HUES64 (cell line): ENCODE results near the gene R3HDM2.

Experiments used
- H3K27ac ChIP-seq: 2 replicates; pipeline ENCODE4 v1.7.0; 2013; ENCODE audit warnings: low read depth, low read length, inconsistent platforms
- H3K27me3 ChIP-seq: 2 replicates; pipeline ENCODE4 v1.6.1; 2013; ENCODE audit warnings: mild to moderate bottlenecking, low read length; ENCODE audit not compliant: insufficient read depth
- H3K36me3 ChIP-seq: 2 replicates; pipeline ENCODE4 v1.6.1; 2013; ENCODE audit warnings: mild to moderate bottlenecking, low read length; ENCODE audit not compliant: insufficient read depth
- H3K4me1 ChIP-seq: 2 replicates; pipeline ENCODE4 v1.6.1; 2013; ENCODE audit warnings: mild to moderate bottlenecking, low read length, moderate library complexity; ENCODE audit not compliant: insufficient read depth
- H3K4me3 ChIP-seq: 2 replicates; pipeline ENCODE4 v1.5.1; 2013; ENCODE audit warnings: mild to moderate bottlenecking, low read length, moderate library complexity
- H3K9ac ChIP-seq: 2 replicates; pipeline ENCODE4 v1.6.1; 2013; ENCODE audit warnings: mild to moderate bottlenecking, low read depth, low read length
- H3K9me3 ChIP-seq: 2 replicates; pipeline ENCODE4 v1.6.1; 2013; ENCODE audit warnings: low read depth, low read length; ENCODE audit not compliant: insufficient read depth
- WGBS: fragments of 150-250, 120-280 bp; methylation state at CpG from one replicate; pipeline ENCODE4 v1.1.7; 2013; ENCODE audit warnings: missing lambda C conversion rate; 5-methylcytosine and 5-hydroxymethylcytosine counted together

R3HDM2 gene

DNA sequence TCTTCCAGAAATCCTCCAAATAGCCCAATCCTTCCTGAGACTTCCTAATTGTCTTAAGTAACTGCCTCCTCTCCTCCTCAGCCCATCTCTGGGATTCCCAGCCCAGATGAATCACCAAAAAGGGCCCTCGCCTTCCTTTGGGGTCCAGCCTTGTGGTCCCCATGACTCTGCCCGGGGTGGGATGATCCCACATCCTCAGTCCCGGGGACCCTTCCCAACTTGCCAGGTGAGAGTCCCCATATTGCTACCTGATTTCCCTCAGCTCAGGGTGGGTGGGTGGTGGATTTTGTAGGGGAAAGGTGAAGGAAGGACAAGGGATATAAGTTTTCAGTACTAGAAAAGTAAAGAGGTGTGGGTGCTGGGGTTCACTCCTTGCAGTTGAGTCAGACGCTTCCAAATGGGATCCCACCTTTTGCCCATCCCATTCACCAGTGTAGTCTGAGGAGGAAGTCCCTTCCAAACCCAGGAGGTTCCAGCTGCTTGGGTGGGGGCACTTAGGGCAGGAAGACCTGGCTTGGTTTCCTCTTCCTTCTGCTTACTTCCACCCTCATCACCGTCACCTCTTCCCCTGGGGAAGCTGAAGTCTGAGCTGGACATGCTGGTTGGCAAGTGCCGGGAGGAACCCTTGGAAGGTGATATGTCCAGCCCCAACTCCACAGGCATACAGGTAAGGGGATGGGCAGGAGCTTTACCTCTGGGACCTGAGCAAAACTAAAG is 34.3 kb upstream of the R3HDM2 start:
- H3K36me3 ChIP-seq, result no peaks in the 10 kb centered on the region; the same call in 1 of the 2 replicates
- H3K4me3 ChIP-seq, result no peak overlapping the region
- H3K27me3 ChIP-seq, result no peaks in the 10 kb centered on the region
- no peak overlapping the region for H3K9ac ChIP-seq
- H3K9me3 ChIP-seq, result no peaks in the 10 kb centered on the region
- no peak overlapping the region for H3K27ac ChIP-seq
- no peaks in the 10 kb centered on the region for H3K4me1 ChIP-seq
- 89% methylated on average over 6 of the region's 6 CpGs for WGBS

DNA sequence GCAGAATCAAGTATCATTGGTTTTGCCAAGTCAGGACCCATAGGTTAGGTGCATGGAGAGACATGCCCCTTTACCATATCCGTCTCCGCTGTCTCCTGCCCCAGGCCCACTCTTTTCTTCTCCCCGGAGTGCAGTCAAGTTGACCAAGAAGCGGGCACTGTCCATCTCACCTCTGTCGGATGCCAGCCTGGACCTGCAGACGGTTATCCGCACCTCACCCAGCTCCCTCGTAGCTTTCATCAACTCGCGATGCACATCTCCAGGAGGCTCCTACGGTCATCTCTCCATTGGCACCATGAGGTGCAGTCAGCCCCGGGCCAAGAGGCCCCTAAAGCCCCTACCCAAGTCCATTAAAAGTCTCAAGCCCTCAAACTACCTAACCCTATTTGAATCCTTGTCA is 33.7 kb upstream of the R3HDM2 start:
- Histone ChIP-seq H3K4me1 (no peaks in the 10 kb centered on the region), H3K4me3 (no peak overlapping the region), H3K27ac (no peak overlapping the region), H3K9ac (no peak overlapping the region), H3K36me3 (no peaks in the 10 kb centered on the region; the same call in 1 of the 2 replicates), H3K27me3 (no peaks in the 10 kb centered on the region), H3K9me3 (no peaks in the 10 kb centered on the region)
- WGBS, result 94% methylated on average over 12 of the region's 12 CpGs

DNA sequence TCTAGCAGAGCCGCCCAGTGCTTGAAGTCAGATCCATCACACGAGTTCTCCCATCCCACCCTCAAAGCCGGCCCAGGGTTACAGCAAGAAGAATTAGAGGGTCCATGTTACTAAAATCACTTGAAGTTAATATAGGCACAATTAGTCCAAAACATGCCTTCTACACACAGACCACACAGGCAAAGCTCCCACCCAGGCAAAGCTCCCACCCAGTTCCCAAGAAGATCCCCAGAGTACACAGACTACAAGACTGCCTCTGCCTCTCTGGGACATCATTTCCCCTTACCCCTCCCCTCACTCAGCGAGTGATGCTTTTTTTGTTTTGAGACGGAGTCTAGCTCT is 32.0 kb upstream of the R3HDM2 start:
- Histone ChIP-seq H3K9me3 (no peaks in the 10 kb centered on the region), H3K27ac (no peak overlapping the region), H3K4me3 (no peak overlapping the region; the same call in 1 of the 2 replicates), H3K4me1 (peaks cover 4% of the 10 kb centered on the region; the same call in 1 of the 2 replicates), H3K9ac (no peak overlapping the region), H3K27me3 (no peaks in the 10 kb centered on the region), H3K36me3 (no peaks in the 10 kb centered on the region; the same call in 1 of the 2 replicates)
- WGBS, result 41% methylated on average over 3 of the region's 5 CpGs

GRCh38 chr12:57462251-57462911 is 31.5 kb upstream of the R3HDM2 start:
- Histone ChIP-seq H3K9me3 (no peaks in the 10 kb centered on the region), H3K9ac (peak overlapping the region; percentile 79), H3K4me1 (peaks cover 4% of the 10 kb centered on the region; the same call in 1 of the 2 replicates), H3K36me3 (no peaks in the 10 kb centered on the region; the same call in 1 of the 2 replicates), H3K27ac (peak overlapping the region; percentile 90), H3K4me3 (peak overlapping the region; percentile 73), H3K27me3 (no peaks in the 10 kb centered on the region)
- under 1% methylated on average over 26 of the region's 28 CpGs for WGBS

GRCh38 chr12:57461917-57462250 is 31.0 kb upstream of the R3HDM2 start:
- Histone ChIP-seq H3K9me3 (no peaks in the 10 kb centered on the region), H3K27me3 (no peaks in the 10 kb centered on the region), H3K4me1 (peaks cover 4% of the 10 kb centered on the region; the same call in 1 of the 2 replicates), H3K9ac (peak overlapping the region; percentile 79), H3K27ac (peak overlapping the region; percentile 90), H3K36me3 (no peaks in the 10 kb centered on the region; the same call in 1 of the 2 replicates), H3K4me3 (peak overlapping the region; percentile 73)
- 2% methylated on average over 6 of the region's 9 CpGs for WGBS

GRCh38 chr12:57461276-57461916 is 30.6 kb upstream of the R3HDM2 start:
- H3K4me1 ChIP-seq, result peaks cover 4% of the 10 kb centered on the region; the same call in 1 of the 2 replicates
- 1% methylated on average over 27 of the region's 32 CpGs for WGBS

GRCh38 chr12:57460841-57461275 is 30.0 kb upstream of the R3HDM2 start:
- WGBS, result 1% methylated on average over 17 of the region's 19 CpGs
- Histone ChIP-seq H3K36me3 (no peaks in the 10 kb centered on the region; the same call in 1 of the 2 replicates), H3K4me1 (peaks cover 5% of the 10 kb centered on the region), H3K27ac (peak overlapping the region; percentile 90; the same call in 1 of the 2 replicates), H3K9me3 (no peaks in the 10 kb centered on the region), H3K9ac (peak overlapping the region; percentile 69), H3K4me3 (peak overlapping the region; percentile 67), H3K27me3 (no peaks in the 10 kb centered on the region)

More at GRCh38 chr12:57461276-57461916, 30.6 kb upstream of the R3HDM2 start:
- H3K36me3 ChIP-seq, result no peaks in the 10 kb centered on the region; the same call in 1 of the 2 replicates
- H3K27me3 ChIP-seq, result no peaks in the 10 kb centered on the region
- peak overlapping the region; percentile 90 for H3K27ac ChIP-seq
- peak overlapping the region; percentile 79 for H3K9ac ChIP-seq
- no peaks in the 10 kb centered on the region for H3K9me3 ChIP-seq
- peak overlapping the region; percentile 73 for H3K4me3 ChIP-seq

DNA sequence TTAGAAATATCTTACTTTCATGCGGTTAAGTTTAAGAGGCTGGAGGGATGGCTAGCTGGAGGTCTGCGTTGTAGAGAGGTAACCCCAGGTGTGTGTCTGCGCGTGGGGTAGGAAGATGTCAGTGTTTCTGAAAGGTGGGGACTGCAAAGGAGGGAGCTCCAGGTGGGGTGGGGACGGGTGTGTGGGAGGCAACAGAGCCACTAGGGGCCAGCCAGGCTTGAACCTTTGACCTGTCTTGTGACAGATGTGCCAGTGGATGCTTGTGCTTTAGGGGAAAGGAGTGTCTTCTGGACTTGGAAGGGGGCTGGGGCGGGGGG is 29.6 kb upstream of the R3HDM2 start:
- no peaks in the 10 kb centered on the region for H3K9me3 ChIP-seq
- no peaks in the 10 kb centered on the region for H3K27me3 ChIP-seq
- H3K36me3 ChIP-seq, result no peaks in the 10 kb centered on the region
- WGBS, result under 1% methylated on average over 6 of the region's 6 CpGs
- peak overlapping the region; percentile 67 for H3K4me3 ChIP-seq
- H3K9ac ChIP-seq, result peak overlapping the region; percentile 12; the same call in 1 of the 2 replicates
- peak overlapping the region; percentile 90; the same call in 1 of the 2 replicates for H3K27ac ChIP-seq
- H3K4me1 ChIP-seq, result peaks cover 10% of the 10 kb centered on the region

- H3K36me3 ChIP-seq, result no peaks in the 10 kb centered on the region
- peak within 1 kb of the TSS; percentile 90 for H3K27ac ChIP-seq
- H3K9me3 ChIP-seq, result no peaks in the 10 kb centered on the region
- H3K9ac ChIP-seq, result peak within 1 kb of the TSS; percentile 55
- WGBS, result 0% methylated on average over 23 of the region's 36 CpGs
- H3K4me1 ChIP-seq, result peaks cover 14% of the 10 kb centered on the region
- H3K27me3 ChIP-seq, result no peaks in the 10 kb centered on the region
- H3K4me3 ChIP-seq, result peak within 1 kb of the TSS; percentile 67
Measured at GRCh38 chr12:57459750-57460467, 29.1 kb upstream of the R3HDM2 start, which contains the start of gene GLI1. Gene GLI1 (plus strand): TSS chr12:57459785. CDS start chr12:57463692, 3,907 bp downstream.

- Histone ChIP-seq H3K36me3 (no peaks in the 10 kb centered on the region), H3K9me3 (no peaks in the 10 kb centered on the region), H3K4me1 (peaks cover 20% of the 10 kb centered on the region), H3K27ac (peak overlapping the region; percentile 85; the same call in 1 of the 2 replicates), H3K9ac (peak overlapping the region; percentile 55), H3K27me3 (no peaks in the 10 kb centered on the region), H3K4me3 (peak overlapping the region; percentile 64)
- WGBS, result under 1% methylated on average over 24 of the region's 24 CpGs
Measured at GRCh38 chr12:57459055-57459749, 28.4 kb upstream of the R3HDM2 start.
